Fibroblast of lung (primary cell): ENCODE measurements around the gene CEP250. TPM values are rescaled to one million over a fixed set of nuclear protein-coding genes. Genes with fewer than 3 reads are reported as not detected.

Source experiments
- DNase-seq, 2 donors: peaks; one replicate each; pipeline versions ENCODE4 v3.0.0 to v3.0.0-alpha.2; 2010; ENCODE audit warnings: low read depth in 2 of 2
- H2AFZ ChIP-seq: 2 replicates; pipeline ENCODE4 v1.5.1; 2012; ENCODE audit warnings: low read length, control low read depth, inconsistent platforms
- H3K27ac ChIP-seq: 2 replicates; pipeline ENCODE4 v1.5.1; 2011; ENCODE audit warnings: low read length, control low read depth; ENCODE audit not compliant: insufficient read depth
- H3K27me3 ChIP-seq: 2 replicates; pipeline ENCODE4 v1.5.1; 2011; ENCODE audit warnings: mild to moderate bottlenecking, low read length; ENCODE audit not compliant: control insufficient read depth, insufficient read depth
- H3K36me3 ChIP-seq: 2 replicates; pipeline ENCODE4 v1.5.1; 2011; ENCODE audit warnings: low read length; ENCODE audit not compliant: control insufficient read depth, insufficient read depth
- H3K4me1 ChIP-seq: 2 replicates; pipeline ENCODE4 v1.5.1; 2011; ENCODE audit warnings: low read length; ENCODE audit not compliant: control insufficient read depth, insufficient read depth; ENCODE audit errors: extremely low read depth
- H3K4me2 ChIP-seq: 2 replicates; pipeline ENCODE4 v1.5.1; 2011; ENCODE audit warnings: low read length, control low read depth; ENCODE audit not compliant: insufficient read depth; ENCODE audit errors: extremely low read depth
- H3K4me3 ChIP-seq, 4 experiments: fragments of 200-600 bp in 1 of 4; sonication (generic) in 1 of 4; replicated peaks in 1 of 4; 2 replicates each; pipeline ENCODE4 v1.5.1; 2011 to 2016; ENCODE audit warnings: low read length in 4 of 4, low read depth in 3 of 4, mild to moderate bottlenecking in 3 of 4, control low read depth in 2 of 4, inconsistent platforms in 1 of 4, mixed read lengths in 1 of 4; ENCODE audit not compliant: insufficient read depth in 1 of 4; ENCODE audit errors: control extremely low read depth in 1 of 4
- H3K79me2 ChIP-seq: 2 replicates; pipeline ENCODE4 v1.5.1; 2012; ENCODE audit warnings: mild to moderate bottlenecking, low read length, inconsistent platforms; ENCODE audit not compliant: control insufficient read depth, insufficient read depth
- H3K9ac ChIP-seq: 2 replicates; pipeline ENCODE4 v1.5.1; 2011; ENCODE audit warnings: mild to moderate bottlenecking, low read length, control low read depth; ENCODE audit not compliant: insufficient read depth
- H3K9me3 ChIP-seq: 2 replicates; pipeline ENCODE4 v1.5.1; 2012; ENCODE audit warnings: low read depth, low read length; ENCODE audit not compliant: control insufficient read depth, insufficient read depth
- H4K20me1 ChIP-seq: 2 replicates; pipeline ENCODE4 v1.5.1; 2011; ENCODE audit warnings: low read length; ENCODE audit not compliant: control insufficient read depth, insufficient read depth; ENCODE audit errors: extremely low read depth
- EZH2 ChIP-seq: IDR thresholded peaks from 2 replicates; pipeline ENCODE4 v1.5.1; 2012; ENCODE audit warnings: low read length, control low read depth, mild to moderate bottlenecking; ENCODE audit errors: missing control alignments
- polyA plus RNA-seq, 2 donors: library from polyadenylated mRNA; depleted of rRNA in 1 of 2; stranded (reverse) in 1 of 2; unstranded in 1 of 2; fragments of >200 nt; gene quantifications; 2 replicates each; pipeline ENCODE4 v1.2.1, GENCODE V29; 2011 to 2012; ENCODE audit warnings: missing spikeins in 1 of 2
- total RNA-seq: library from RNA; depleted of rRNA; stranded (reverse); fragments of >200 nt; gene quantifications from 2 replicates; pipeline ENCODE4 v1.2.1, GENCODE V29; 2014
- TF ChIP-seq, protein P1 (sequence below), 2 donors: IDR thresholded peaks in 1 of 2; conservative IDR thresholded peaks in 1 of 2; 1 replicate in 1 of 2; 2 replicates in 1 of 2; pipeline ENCODE4 v1.5.1; 2011 to 2012; ENCODE audit warnings: low read length in 2 of 2, control low read depth in 1 of 2, inconsistent platforms in 1 of 2, low read depth in 1 of 2, mild to moderate bottlenecking in 1 of 2

Gene CEP250
- total and polyA plus RNA-seq, 2 donors (not counting 1 experiment from before 2014, with no cell fraction given), result 11.3 to 45.9 TPM

DNA sequence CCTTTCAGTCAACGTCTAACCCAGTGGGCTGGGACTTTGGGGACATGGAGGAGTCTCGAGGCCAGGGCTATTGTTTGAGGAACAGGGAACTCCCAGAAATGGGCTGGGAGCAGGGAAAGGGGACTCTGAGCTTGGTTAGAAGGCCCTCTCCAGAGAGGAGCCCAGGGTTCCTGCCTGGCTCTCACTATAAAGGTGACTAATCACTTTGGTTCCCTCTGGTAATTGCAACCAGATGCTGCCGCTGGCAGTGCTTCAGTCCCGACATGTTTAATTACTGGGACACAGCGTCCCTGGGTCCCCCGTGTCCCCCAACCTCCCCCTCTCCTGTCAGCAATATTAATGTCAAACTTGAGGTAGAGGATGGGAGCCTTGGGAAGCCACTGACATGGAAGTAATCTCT, 12.4 kb upstream of the CEP250 start:
- no peak overlapping the region for H3K9ac ChIP-seq
- H3K36me3 ChIP-seq, result no peaks in the 10 kb centered on the region
- peak; percentile 77 to 87 for DNase-seq
- no peak overlapping the region for H3K4me3 ChIP-seq
- H3K4me1 ChIP-seq, result peaks cover 8% of the 10 kb centered on the region
- no peaks in the 10 kb centered on the region for H3K79me2 ChIP-seq
- H4K20me1 ChIP-seq, result no peaks in the 10 kb centered on the region
- peak overlapping the region; percentile 69 for H3K27ac ChIP-seq
- no peaks in the 10 kb centered on the region for H3K27me3 ChIP-seq
- TF ChIP-seq EZH2, result no peak
- TF ChIP-seq, protein P1, sequence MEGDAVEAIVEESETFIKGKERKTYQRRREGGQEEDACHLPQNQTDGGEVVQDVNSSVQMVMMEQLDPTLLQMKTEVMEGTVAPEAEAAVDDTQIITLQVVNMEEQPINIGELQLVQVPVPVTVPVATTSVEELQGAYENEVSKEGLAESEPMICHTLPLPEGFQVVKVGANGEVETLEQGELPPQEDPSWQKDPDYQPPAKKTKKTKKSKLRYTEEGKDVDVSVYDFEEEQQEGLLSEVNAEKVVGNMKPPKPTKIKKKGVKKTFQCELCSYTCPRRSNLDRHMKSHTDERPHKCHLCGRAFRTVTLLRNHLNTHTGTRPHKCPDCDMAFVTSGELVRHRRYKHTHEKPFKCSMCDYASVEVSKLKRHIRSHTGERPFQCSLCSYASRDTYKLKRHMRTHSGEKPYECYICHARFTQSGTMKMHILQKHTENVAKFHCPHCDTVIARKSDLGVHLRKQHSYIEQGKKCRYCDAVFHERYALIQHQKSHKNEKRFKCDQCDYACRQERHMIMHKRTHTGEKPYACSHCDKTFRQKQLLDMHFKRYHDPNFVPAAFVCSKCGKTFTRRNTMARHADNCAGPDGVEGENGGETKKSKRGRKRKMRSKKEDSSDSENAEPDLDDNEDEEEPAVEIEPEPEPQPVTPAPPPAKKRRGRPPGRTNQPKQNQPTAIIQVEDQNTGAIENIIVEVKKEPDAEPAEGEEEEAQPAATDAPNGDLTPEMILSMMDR (conservative IDR thresholded peaks at IDR 0.05 in 1 of 2, IDR thresholded peaks at IDR 0.05 in 1 of 2; ENCODE audit: low read depth in 1 of 2, low read length in 2 of 2), result no peak
- H2AFZ ChIP-seq, result peak overlapping the region; percentile 54
- no peaks in the 10 kb centered on the region for H3K9me3 ChIP-seq
- peak overlapping the region; percentile 23 for H3K4me2 ChIP-seq

DNA sequence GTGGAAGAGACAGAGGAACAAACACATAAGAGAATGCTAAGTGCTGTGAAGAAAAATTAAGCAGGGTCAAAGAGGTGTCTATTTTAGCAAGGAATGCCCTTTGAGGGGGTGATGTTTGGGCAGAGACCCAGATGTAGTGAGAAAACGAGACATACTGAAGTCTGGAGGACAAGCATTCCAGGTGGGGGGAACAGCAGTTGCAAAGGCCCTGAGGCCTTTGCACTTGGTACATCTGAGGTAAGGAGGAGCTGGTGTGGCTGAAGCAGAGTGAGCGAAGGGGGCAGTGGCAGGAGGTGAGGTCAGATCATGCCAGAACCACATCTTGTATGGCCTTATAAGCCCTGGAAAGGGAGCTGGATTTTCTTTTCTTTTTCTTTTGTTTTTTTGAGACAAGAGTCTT, 11.2 kb upstream of the CEP250 start:
- no peak for TF ChIP-seq EZH2
- TF ChIP-seq, protein P1 (conservative IDR thresholded peaks at IDR 0.05 in 1 of 2, IDR thresholded peaks at IDR 0.05 in 1 of 2; ENCODE audit: low read depth in 1 of 2, low read length in 2 of 2), result no peak
- DNase-seq, result no peak
- Histone ChIP-seq H3K27ac (no peak overlapping the region), H3K4me1 (peaks cover 3% of the 10 kb centered on the region), H2AFZ (no peak overlapping the region), H3K9ac (no peak overlapping the region), H3K9me3 (no peaks in the 10 kb centered on the region), H4K20me1 (no peaks in the 10 kb centered on the region), H3K4me3 (no peak overlapping the region), H3K79me2 (no peaks in the 10 kb centered on the region), H3K27me3 (no peaks in the 10 kb centered on the region), H3K36me3 (no peaks in the 10 kb centered on the region), H3K4me2 (no peak overlapping the region)

DNA sequence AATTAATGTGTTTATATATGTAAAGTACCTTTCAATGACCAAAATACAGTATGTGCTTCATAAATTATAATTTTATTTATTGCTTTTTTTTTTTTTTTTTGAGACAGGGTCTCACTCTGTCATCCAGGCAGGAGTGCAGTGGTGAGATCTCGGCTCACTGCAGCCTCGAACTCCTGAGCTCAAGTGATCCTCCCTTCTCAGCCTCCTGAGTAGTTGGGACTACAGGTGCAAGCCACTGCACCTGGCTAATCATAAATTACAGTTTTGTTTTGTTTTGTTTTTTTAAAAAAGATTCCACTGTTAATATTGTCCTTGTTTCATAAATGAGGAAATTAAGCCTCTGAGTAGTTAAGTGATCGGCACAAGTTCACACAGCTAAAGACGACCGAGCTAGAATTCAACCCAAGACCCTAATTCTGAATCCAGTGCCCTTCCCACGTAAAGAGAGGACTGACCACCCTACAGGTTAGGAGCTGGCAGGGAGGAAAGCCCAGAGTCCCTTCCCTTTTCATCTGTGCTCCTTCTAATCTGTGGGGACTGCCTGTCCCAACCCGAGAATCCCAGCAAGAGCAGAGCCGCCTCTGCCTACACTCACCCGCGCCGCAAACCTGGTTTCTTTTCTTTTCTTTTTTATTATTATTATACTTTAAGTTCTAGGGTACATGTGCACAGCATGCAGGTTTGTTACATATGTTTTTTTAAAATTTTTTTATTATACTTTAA, 8.9 kb upstream of the CEP250 start:
- Histone ChIP-seq H3K27me3 (no peaks in the 10 kb centered on the region), H3K4me3 (peak overlapping the region in 2 of 4 experiments; percentile 46 to 51), H3K36me3 (no peaks in the 10 kb centered on the region), H3K79me2 (no peaks in the 10 kb centered on the region), H3K9ac (no peak overlapping the region), H3K4me1 (peaks cover 3% of the 10 kb centered on the region), H3K27ac (no peak overlapping the region), H3K9me3 (no peaks in the 10 kb centered on the region), H4K20me1 (no peaks in the 10 kb centered on the region), H3K4me2 (peak overlapping the region; percentile 66), H2AFZ (peak overlapping the region; percentile 73)
- TF ChIP-seq, protein P1 (conservative IDR thresholded peaks at IDR 0.05 in 1 of 2, IDR thresholded peaks at IDR 0.05 in 1 of 2; ENCODE audit: low read depth in 1 of 2, low read length in 2 of 2), result no peak
- no peak for TF ChIP-seq EZH2
- no peak for DNase-seq
